ENCODE measurements around the gene GLUD1. TPM values are rescaled to one million over a fixed set of nuclear protein-coding genes. Genes with fewer than 3 reads are reported as not detected.
"Not testable (repeated sequence)": the region's sequence is repeated elsewhere in the genome, so short reads cannot be mapped to it uniquely, and the experiment has no call there.

The GLUD1 gene
- total RNA-seq, 2 experiments from 2014 or later = 166 to 168 TPM

- CTCF ChIA-PET = no interaction called here
- intact Hi-C loops (cut with micrococcal nuclease) = no loop called here
- H3K27ac Mint-ChIP-seq = no peak overlapping the region
These were observed 10.9 kb upstream of the GLUD1 start for GRCh38 chr10:87105446-87106124.

DNA sequence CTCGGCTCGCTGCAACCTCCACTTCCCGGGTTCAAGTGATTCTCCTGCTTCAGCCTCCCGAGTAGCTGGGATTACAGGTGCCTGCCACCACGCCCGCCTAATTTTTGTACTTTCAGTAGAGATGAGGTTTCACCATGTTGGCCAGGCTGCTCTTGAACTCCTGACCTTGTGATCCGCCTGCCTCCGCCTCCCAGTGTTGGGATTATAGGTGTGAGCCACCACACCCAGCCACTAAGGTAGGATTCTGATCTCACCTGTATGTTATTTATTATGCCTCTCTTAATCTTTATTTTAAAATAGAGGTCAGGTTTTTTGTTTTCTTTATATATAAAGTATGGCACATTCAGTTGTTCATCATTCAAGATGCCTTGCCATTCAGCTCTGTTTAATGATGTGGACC is 10.1 kb upstream of the GLUD1 start:
- H3K4me1 Mint-ChIP-seq (ENCODE audit: low read depth); H3K27ac Mint-ChIP-seq; H3K27me3 Mint-ChIP-seq (ENCODE audit: low read depth); CTCF ChIA-PET; H3K4me3 Mint-ChIP-seq; H3K9me3 Mint-ChIP-seq; intact Hi-C loops (cut with micrococcal nuclease); DNase-seq: not testable (repeated sequence)
- peaks cover 28% of the 10 kb centered on the region for H3K36me3 Mint-ChIP-seq (ENCODE audit: low read depth)

More at GRCh38 chr10:87105446-87106124, 10.9 kb upstream of the GLUD1 start:
- peaks cover 32% of the 10 kb centered on the region for H3K36me3 Mint-ChIP-seq (ENCODE audit: low read depth)
- H3K27me3 Mint-ChIP-seq (ENCODE audit: low read depth) = no peaks in the 10 kb centered on the region
- DNase-seq = no peak
- H3K4me3 Mint-ChIP-seq = no peak overlapping the region
- no peaks in the 10 kb centered on the region for H3K9me3 Mint-ChIP-seq
- H3K4me1 Mint-ChIP-seq (ENCODE audit: low read depth) = no peaks in the 10 kb centered on the region

GRCh38 chr10:87101996-87102395 is 7.4 kb upstream of the GLUD1 start:
- DNase-seq = no peak
- CTCF ChIA-PET = interaction anchor here (0.6 kb wide), 1 partner anchor 27 kb away, joined by 3 read pairs; no protein-coding TSS in a partner anchor
- intact Hi-C loops (cut with micrococcal nuclease) = no loop called here
- Mint-ChIP-seq H3K4me1 (ENCODE audit: low read depth) (peaks cover 12% of the 10 kb centered on the region), H3K36me3 (ENCODE audit: low read depth) (peaks cover 19% of the 10 kb centered on the region), H3K9me3 (no peaks in the 10 kb centered on the region), H3K27ac (no peak overlapping the region), H3K4me3 (no peak overlapping the region), H3K27me3 (ENCODE audit: low read depth) (no peaks in the 10 kb centered on the region)

DNA sequence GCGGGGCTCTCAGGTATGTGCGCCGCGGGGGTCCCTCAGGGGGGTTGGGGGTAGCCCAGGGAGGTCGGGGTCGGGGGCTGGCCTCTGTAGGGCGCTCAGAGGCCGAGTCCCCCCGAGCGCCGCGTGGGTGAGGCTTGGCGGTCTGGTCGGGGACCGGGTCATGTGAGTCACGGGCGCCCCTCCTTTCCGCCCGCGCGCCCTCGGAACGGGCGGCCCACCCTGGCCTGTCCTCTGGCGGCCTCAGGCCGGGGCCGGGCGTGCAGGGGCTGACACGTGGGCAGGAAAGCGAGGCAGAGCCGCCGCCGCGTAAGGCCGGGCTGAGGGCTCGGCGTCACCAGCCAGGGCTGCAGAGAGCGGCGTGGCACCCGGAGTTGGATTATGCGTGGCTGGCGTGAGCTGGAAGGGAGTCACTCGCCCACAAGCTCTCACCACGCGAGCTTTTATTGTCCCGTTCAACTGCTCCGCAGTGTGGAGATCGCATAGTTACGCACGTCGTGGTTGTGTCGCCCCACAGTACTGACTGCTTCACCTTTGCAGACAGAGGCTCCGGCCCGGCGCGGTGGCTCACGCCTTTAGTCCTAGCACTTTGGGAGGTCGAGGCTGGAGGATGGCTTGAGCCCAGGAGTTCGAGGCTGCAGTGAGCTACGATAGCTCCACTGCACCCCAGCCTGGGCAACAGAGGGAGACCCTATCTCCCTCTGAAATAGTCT is 748 bp upstream of the GLUD1 start:
- peak; percentile 78 for DNase-seq
- peak overlapping the region; percentile 81 for H3K4me3 Mint-ChIP-seq
- peaks cover 24% of the 10 kb centered on the region for H3K36me3 Mint-ChIP-seq (ENCODE audit: low read depth)
- no peaks in the 10 kb centered on the region for H3K9me3 Mint-ChIP-seq
- CTCF ChIA-PET = interaction anchor here (1.3 kb wide), 1 partner anchor 158 kb away, joined by 3 read pairs; no protein-coding TSS in a partner anchor
- H3K4me1 Mint-ChIP-seq (ENCODE audit: low read depth) = peaks cover 36% of the 10 kb centered on the region
- peak overlapping the region; percentile 73 for H3K27ac Mint-ChIP-seq
- intact Hi-C loops (cut with micrococcal nuclease) = loop anchor here (2.0 to 10.0 kb wide), 6 partner anchors 157 to 723 kb away; partner anchors contain the start of genes ATAD1 and BMPR1A
- no peaks in the 10 kb centered on the region for H3K27me3 Mint-ChIP-seq (ENCODE audit: low read depth)

- CTCF ChIA-PET = interaction anchor here (0.8 kb wide), 1 partner anchor 127 kb away, joined by 5 read pairs; no protein-coding TSS in a partner anchor
- no peaks in the 10 kb centered on the region for H3K27me3 Mint-ChIP-seq (ENCODE audit: low read depth)
- H3K4me3 Mint-ChIP-seq = peak overlapping the region; percentile 96
- intact Hi-C loops (cut with micrococcal nuclease) = loop anchor here (1.0 to 10.0 kb wide), 8 partner anchors 10 to 725 kb away; partner anchors contain the start of genes ATAD1 and BMPR1A
- peak; percentile 84 for DNase-seq
- no peaks in the 10 kb centered on the region for H3K9me3 Mint-ChIP-seq
- peaks cover 44% of the 10 kb centered on the region for H3K4me1 Mint-ChIP-seq (ENCODE audit: low read depth)
- H3K36me3 Mint-ChIP-seq (ENCODE audit: low read depth) = peaks cover 23% of the 10 kb centered on the region
- H3K27ac Mint-ChIP-seq = peak overlapping the region; percentile 92
These were observed 841 bp downstream of the GLUD1 start for GRCh38 chr10:87093632-87094372.

DNA sequence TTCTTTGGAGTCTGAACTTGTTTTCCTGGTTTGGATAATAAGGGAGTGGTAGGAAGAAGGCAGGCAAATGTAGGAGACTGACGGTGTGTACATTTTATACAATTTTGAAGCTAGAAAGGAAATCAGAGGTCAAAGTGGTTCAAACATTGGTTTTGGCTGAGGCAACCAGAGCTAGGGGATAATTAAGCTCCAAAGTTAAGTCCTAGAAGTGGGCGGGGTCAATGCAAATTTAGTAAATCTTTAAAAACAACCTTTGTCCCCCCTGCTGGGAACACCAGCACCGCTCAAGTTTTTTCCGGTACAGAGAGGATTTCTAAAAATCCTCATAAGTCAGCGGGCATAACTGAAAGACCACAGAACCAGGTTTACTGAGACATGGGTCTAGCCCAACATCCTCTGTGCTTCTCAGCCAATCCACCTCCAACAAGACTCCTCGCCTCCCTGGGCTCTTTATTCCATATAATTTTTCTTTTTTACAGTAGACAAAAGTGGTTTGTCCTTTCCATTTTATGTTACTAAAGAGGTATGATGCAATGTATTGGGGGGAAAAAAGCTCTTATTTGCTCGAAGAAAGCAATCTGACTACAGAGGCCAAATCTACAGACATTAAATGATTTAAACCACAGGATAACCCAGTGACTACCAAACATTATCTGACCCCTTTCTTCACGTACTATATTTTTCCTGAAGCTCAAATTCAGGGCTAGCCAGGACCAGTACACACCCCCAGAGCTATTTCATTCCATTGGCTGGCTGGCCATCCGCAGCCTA is 1.6 kb downstream of the GLUD1 start:
- H3K36me3 Mint-ChIP-seq (ENCODE audit: low read depth) = peaks cover 27% of the 10 kb centered on the region
- no peaks in the 10 kb centered on the region for H3K27me3 Mint-ChIP-seq (ENCODE audit: low read depth)
- H3K27ac Mint-ChIP-seq = peak overlapping the region; percentile 92
- no peaks in the 10 kb centered on the region for H3K9me3 Mint-ChIP-seq
- peak; percentile 67 for DNase-seq
- intact Hi-C loops (cut with micrococcal nuclease) = loop anchor here (10.0 kb wide), 2 partner anchors 252 to 378 kb away; no protein-coding TSS in a partner anchor
- H3K4me1 Mint-ChIP-seq (ENCODE audit: low read depth) = peaks cover 46% of the 10 kb centered on the region
- CTCF ChIA-PET = interaction anchor here (0.8 kb wide), 1 partner anchor 126 kb away, joined by 5 read pairs; no protein-coding TSS in a partner anchor
- peak overlapping the region; percentile 96 for H3K4me3 Mint-ChIP-seq

DNA sequence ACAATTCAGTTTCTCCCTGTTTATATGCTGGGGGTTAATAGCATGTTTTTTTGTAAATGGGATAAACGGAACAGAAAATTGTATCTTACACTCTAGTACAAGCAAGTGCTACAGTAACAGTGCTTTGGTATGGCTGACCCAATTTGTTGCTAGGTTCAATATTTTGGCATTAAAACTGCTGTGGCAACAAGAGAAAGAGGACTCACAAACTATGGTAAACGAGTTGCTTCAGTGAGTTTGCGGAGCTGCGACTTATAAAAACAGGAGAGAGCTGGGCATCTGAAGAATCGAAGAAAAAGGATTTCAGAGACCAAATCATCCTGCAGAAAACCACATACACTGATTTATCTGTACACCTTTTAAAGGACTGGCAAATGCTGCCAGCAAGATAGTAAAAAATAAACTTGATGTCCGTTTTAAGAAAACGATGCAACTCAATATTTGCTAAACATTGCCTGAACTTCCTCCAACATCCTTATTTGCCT is 2.2 kb downstream of the GLUD1 start:
- Mint-ChIP-seq H3K27ac (peak overlapping the region; percentile 92), H3K4me1 (ENCODE audit: low read depth) (peaks cover 49% of the 10 kb centered on the region), H3K36me3 (ENCODE audit: low read depth) (peaks cover 32% of the 10 kb centered on the region), H3K27me3 (ENCODE audit: low read depth) (no peaks in the 10 kb centered on the region), H3K4me3 (peak overlapping the region; percentile 96), H3K9me3 (no peaks in the 10 kb centered on the region)
- CTCF ChIA-PET = no interaction called here
- no peak for DNase-seq
- intact Hi-C loops (cut with micrococcal nuclease) = loop anchor here (10.0 kb wide), 2 partner anchors 252 to 378 kb away; no protein-coding TSS in a partner anchor

DNA sequence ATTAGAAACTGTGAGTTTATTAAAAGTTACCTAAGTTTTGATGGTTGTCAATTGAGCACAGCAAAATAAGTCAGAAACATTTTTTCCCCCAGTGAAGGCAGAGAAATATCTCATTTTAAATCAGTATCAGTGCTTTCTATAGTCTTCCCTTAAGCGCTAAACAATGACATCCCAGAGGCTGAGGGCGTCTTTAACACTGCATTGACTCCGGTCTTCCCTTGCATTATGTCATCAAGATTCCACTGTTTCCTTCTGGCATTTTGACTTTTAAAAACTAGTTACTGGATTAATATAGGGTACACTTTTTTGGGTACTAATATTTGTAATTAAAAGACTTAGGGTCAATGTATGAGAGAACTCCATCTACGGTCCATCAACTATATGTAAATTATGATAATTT is 3.9 kb downstream of the GLUD1 start:
- DNase-seq = no peak
- Mint-ChIP-seq H3K27me3 (ENCODE audit: low read depth) (no peaks in the 10 kb centered on the region), H3K9me3 (no peaks in the 10 kb centered on the region), H3K4me1 (ENCODE audit: low read depth) (peaks cover 56% of the 10 kb centered on the region), H3K4me3 (no peak overlapping the region), H3K36me3 (ENCODE audit: low read depth) (peaks cover 38% of the 10 kb centered on the region), H3K27ac (no peak overlapping the region)
- intact Hi-C loops (cut with micrococcal nuclease) = loop anchor here (10.0 kb wide), 2 partner anchors 254 to 376 kb away; no protein-coding TSS in a partner anchor
- CTCF ChIA-PET = no interaction called here

DNA sequence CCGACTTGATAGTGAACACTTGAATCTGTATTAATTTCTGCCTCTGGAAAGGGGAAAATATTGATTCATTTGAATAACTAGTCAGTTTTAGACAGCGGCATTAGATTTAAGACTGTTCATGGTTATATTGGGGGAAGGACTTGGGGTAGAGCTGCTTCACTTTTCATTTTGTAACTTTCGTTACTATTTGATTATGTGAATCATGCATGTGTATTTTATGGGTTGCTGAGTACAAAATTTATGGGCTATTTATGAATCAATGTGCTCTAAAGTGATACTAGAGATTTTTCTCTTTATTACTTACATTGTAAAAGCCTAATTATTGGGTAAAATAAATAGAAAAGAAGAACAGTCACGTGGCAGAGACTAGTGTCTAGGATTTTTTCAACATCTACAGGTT is 4.9 kb downstream of the GLUD1 start:
- H3K27me3 Mint-ChIP-seq (ENCODE audit: low read depth) = no peaks in the 10 kb centered on the region
- peaks cover 65% of the 10 kb centered on the region for H3K4me1 Mint-ChIP-seq (ENCODE audit: low read depth)
- H3K9me3 Mint-ChIP-seq = peaks cover 1% of the 10 kb centered on the region
- H3K4me3 Mint-ChIP-seq = no peak overlapping the region
- CTCF ChIA-PET = no interaction called here
- intact Hi-C loops (cut with micrococcal nuclease) = loop anchor here (10.0 kb wide), 3 partner anchors 255 to 1815 kb away; no protein-coding TSS in a partner anchor
- no peak for DNase-seq
- H3K36me3 Mint-ChIP-seq (ENCODE audit: low read depth) = peaks cover 40% of the 10 kb centered on the region
- no peak overlapping the region for H3K27ac Mint-ChIP-seq

- Mint-ChIP-seq H3K4me3 (no peak overlapping the region), H3K27ac (no peak overlapping the region), H3K36me3 (ENCODE audit: low read depth) (peaks cover 34% of the 10 kb centered on the region), H3K9me3 (peaks cover 1% of the 10 kb centered on the region), H3K4me1 (ENCODE audit: low read depth) (peaks cover 73% of the 10 kb centered on the region), H3K27me3 (ENCODE audit: low read depth) (no peaks in the 10 kb centered on the region)
- intact Hi-C loops (cut with micrococcal nuclease) = loop anchor here (2.0 to 10.0 kb wide), 2 partner anchors 61 to 1819 kb away; no protein-coding TSS in a partner anchor
- DNase-seq = no peak
- CTCF ChIA-PET = interaction anchor here (0.9 kb wide), 1 partner anchor 146 kb away, joined by 5 read pairs; no protein-coding TSS in a partner anchor
These were observed 9.1 kb downstream of the GLUD1 start for GRCh38 chr10:87085537-87085936.

DNA sequence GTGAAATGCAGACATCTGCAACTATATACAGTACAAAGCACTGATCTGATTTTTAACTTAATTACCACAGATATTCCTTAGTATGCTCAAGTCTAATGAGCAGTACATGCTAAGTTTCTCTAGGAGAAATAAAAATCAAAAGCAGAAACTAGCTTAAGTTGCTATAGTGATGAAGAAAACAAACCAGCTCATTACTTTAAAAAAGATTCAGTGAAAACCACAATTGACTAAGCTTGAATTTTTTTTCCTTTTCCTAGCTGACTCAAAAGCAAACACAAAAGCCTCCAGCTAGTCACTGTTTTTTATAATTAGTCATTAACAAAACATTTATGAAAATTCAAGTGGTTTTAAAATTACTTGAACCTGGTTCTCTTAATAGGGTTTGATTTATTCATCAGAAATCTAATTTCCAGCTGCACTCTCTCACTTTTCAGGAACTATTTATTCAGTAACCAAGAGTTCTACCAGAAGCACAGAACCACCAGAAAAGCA is 10.3 kb downstream of the GLUD1 start:
- DNase-seq; H3K9me3 Mint-ChIP-seq; H3K27me3 Mint-ChIP-seq (ENCODE audit: low read depth): not testable (repeated sequence)
- CTCF ChIA-PET = interaction anchor here (0.7 to 0.9 kb wide), 2 partner anchors 47 to 145 kb away, joined by 3 to 5 read pairs; no protein-coding TSS in a partner anchor
- intact Hi-C loops (cut with micrococcal nuclease) = loop anchor here (1.0 to 10.0 kb wide), 4 partner anchors 10 to 1820 kb away; partner anchors contain the start of gene GLUD1
- peak overlapping the region; percentile 1 for H3K4me3 Mint-ChIP-seq
- peak overlapping the region; percentile 38 for H3K27ac Mint-ChIP-seq
- peaks cover 36% of the 10 kb centered on the region for H3K36me3 Mint-ChIP-seq (ENCODE audit: low read depth)
- H3K4me1 Mint-ChIP-seq (ENCODE audit: low read depth) = peaks cover 65% of the 10 kb centered on the region

Measured in activated naive CD4-positive, alpha-beta T cell treated with anti-CD3 and anti-CD28 coated beads for 36 hours (primary cell).